Natural killer cell (primary cell): ENCODE measurements around the gene NOP14. TPM values are rescaled to one million over a fixed set of nuclear protein-coding genes. Genes with fewer than 3 reads are reported as not detected.

Experiments used
- ATAC-seq, 3 donors: fragments of 150-1000 bp in 2 of 3; fragments of 200-7000 bp in 1 of 3; cut with Tn5 transposase; 1 replicate in 1 of 3; 2 replicates in 2 of 3; pipeline ENCODE4 v1.10.0; 2021; ENCODE audit warnings: mild to moderate bottlenecking in 2 of 3, moderate library complexity in 2 of 3
- DNase-seq, 2 donors: peaks; one replicate each; pipeline versions ENCODE4 v3.0.0 to v3.0.0-alpha.2; 2013 to 2021; ENCODE audit warnings: mixed read lengths in 1 of 2
- H3K27ac ChIP-seq: one replicate; pipeline ENCODE4 v1.5.1; 2013; ENCODE audit warnings: mild to moderate bottlenecking, low read length
- H3K27me3 ChIP-seq: one replicate; pipeline ENCODE4 v1.6.1; 2013; ENCODE audit warnings: low read length; ENCODE audit not compliant: control insufficient read depth, insufficient read depth
- H3K36me3 ChIP-seq: one replicate; pipeline ENCODE4 v1.6.1; 2013; ENCODE audit warnings: low read length; ENCODE audit not compliant: control insufficient read depth, insufficient read depth
- H3K4me1 ChIP-seq: one replicate; pipeline ENCODE4 v1.6.1; 2013; ENCODE audit warnings: low read length; ENCODE audit not compliant: control insufficient read depth, insufficient read depth
- H3K4me3 ChIP-seq: one replicate; pipeline ENCODE4 v1.5.1; 2013; ENCODE audit warnings: low read length
- H3K9me3 ChIP-seq: one replicate; pipeline ENCODE4 v1.6.1; 2013; ENCODE audit warnings: low read length; ENCODE audit not compliant: control insufficient read depth, insufficient read depth
- H3K27ac Mint-ChIP-seq, 2 donors: one replicate each; pipeline ENCODE4 v1.8.0; 2022; ENCODE audit warnings: mild to moderate bottlenecking in 2 of 2, mixed read lengths in 2 of 2, moderate library complexity in 1 of 2
- H3K27me3 Mint-ChIP-seq, 2 donors: one replicate each; pipeline ENCODE4 v1.8.0; 2022; ENCODE audit warnings: low read depth in 2 of 2, mixed read lengths in 2 of 2
- H3K36me3 Mint-ChIP-seq: one replicate; pipeline ENCODE4 v1.8.0; 2022; ENCODE audit warnings: mixed read lengths
- H3K4me1 Mint-ChIP-seq, 2 donors: one replicate each; pipeline ENCODE4 v1.8.0; 2022; ENCODE audit warnings: mixed read lengths in 2 of 2
- H3K4me3 Mint-ChIP-seq: one replicate; pipeline ENCODE4 v1.8.0; 2022; ENCODE audit warnings: mild to moderate bottlenecking, moderate library complexity, mixed read lengths
- H3K9me3 Mint-ChIP-seq, 2 donors: one replicate each; pipeline ENCODE4 v1.8.0; 2022; ENCODE audit warnings: mixed read lengths in 2 of 2
- CTCF ChIP-seq: fragments of 200-600 bp; IDR thresholded peaks from one replicate; pipeline ENCODE4 v1.8.0; 2022; ENCODE audit warnings: antibody characterized with exemption
- WGBS: methylation state at CpG from one replicate; pipeline ENCODE4 v1.1.7; 2013; ENCODE audit warnings: missing lambda C conversion rate; ENCODE audit not compliant: insufficient coverage; 5-methylcytosine and 5-hydroxymethylcytosine counted together
- intact Hi-C: fragments of 100-400 bp; cut with micrococcal nuclease; formaldehyde crosslinking; loops from one replicate; pipeline ENCODE4 v1.14.2; 2022
- total RNA-seq, 4 donors: library from RNA; stranded (reverse); fragments of 120-200 nt in 1 of 4; gene quantifications; one replicate each; pipeline versions ENCODE4 v1.2.3 to v1.2.4, GENCODE V29; 2013 to 2022

Gene NOP14
- total RNA-seq, 3 donors from 2014 or later (not counting 1 experiment from before 2014, with no cell fraction given): 20.9 to 25.0 (median 21.1) TPM

- 94% methylated on average over 5 of the region's 5 CpGs for WGBS
- peaks cover 15% of the 10 kb centered on the region for H3K36me3 Mint-ChIP-seq
- H3K4me3 ChIP-seq: no peak overlapping the region
- H3K4me3 Mint-ChIP-seq: no peak overlapping the region
- H3K4me1 Mint-ChIP-seq: peaks cover 14 to 16% of the 10 kb centered on the region in 2 donors
- no peaks in the 10 kb centered on the region for H3K9me3 Mint-ChIP-seq
- no peak overlapping the region for H3K27ac ChIP-seq
- DNase-seq (no peak), ATAC-seq (no peak)
- H3K4me1 ChIP-seq: no peaks in the 10 kb centered on the region
- no peak overlapping the region for H3K27ac Mint-ChIP-seq
- no peaks in the 10 kb centered on the region for H3K27me3 ChIP-seq
- H3K27me3 Mint-ChIP-seq: no peaks in the 10 kb centered on the region
- no peaks in the 10 kb centered on the region for H3K9me3 ChIP-seq
- TF ChIP-seq CTCF: no peak
- intact Hi-C loops: no loop called here
- peaks cover 45% of the 10 kb centered on the region for H3K36me3 ChIP-seq
Observed at GRCh38 chr4:2893772-2894171, 69.4 kb downstream of the NOP14 start.

- H3K27ac Mint-ChIP-seq: peak overlapping the region; percentile 43 to 82
- TF ChIP-seq CTCF: no peak
- H3K36me3 ChIP-seq: peaks cover 42% of the 10 kb centered on the region
Observed at GRCh38 chr4:2891294-2891693, 71.9 kb downstream of the NOP14 start.

GRCh38 chr4:2888886-2889285 is 74.3 kb downstream of the NOP14 start:
- TF ChIP-seq CTCF: no peak
- H3K9me3 ChIP-seq: no peaks in the 10 kb centered on the region
- ATAC-seq: no peak
- H3K27ac ChIP-seq: no peak overlapping the region
- Mint-ChIP-seq H3K27me3 (no peaks in the 10 kb centered on the region), H3K4me1 (peaks cover 25 to 34% of the 10 kb centered on the region in 2 donors), H3K4me3 (no peak overlapping the region), H3K36me3 (peaks cover 21% of the 10 kb centered on the region), H3K27ac (peak overlapping the region; percentile 45 to 51), H3K9me3 (no peaks in the 10 kb centered on the region)
- intact Hi-C loops: no loop called here
- H3K4me1 ChIP-seq: no peaks in the 10 kb centered on the region
- H3K27me3 ChIP-seq: no peaks in the 10 kb centered on the region
- H3K4me3 ChIP-seq: no peak overlapping the region
- DNase-seq: no peak
- 86% methylated on average over 2 of the region's 3 CpGs for WGBS
- H3K36me3 ChIP-seq: peaks cover 45% of the 10 kb centered on the region

More at GRCh38 chr4:2891294-2891693, 71.9 kb downstream of the NOP14 start:
- DNase-seq (no peak), ATAC-seq (no peak)
- WGBS: 95% methylated on average over 5 of the region's 5 CpGs
- peaks cover 15% of the 10 kb centered on the region for H3K36me3 Mint-ChIP-seq
- Histone ChIP-seq H3K4me3 (no peak overlapping the region), H3K9me3 (no peaks in the 10 kb centered on the region), H3K27me3 (no peaks in the 10 kb centered on the region), H3K27ac (no peak overlapping the region), H3K4me1 (no peaks in the 10 kb centered on the region)
- H3K4me3 Mint-ChIP-seq: no peak overlapping the region
- H3K9me3 Mint-ChIP-seq: no peaks in the 10 kb centered on the region
- intact Hi-C loops: no loop called here
- H3K4me1 Mint-ChIP-seq: peaks cover 20 to 29% of the 10 kb centered on the region in 2 donors
- H3K27me3 Mint-ChIP-seq: no peaks in the 10 kb centered on the region

Other genes starting within 250 kb of the NOP14 start
- 10 to 100 TPM; 35.6 to 53.9 (median 41.6) TPM for gene TNIP2, start 207.1 kb downstream of the NOP14 start, total RNA-seq
- 100 to 1,000 TPM; 213 to 283 (median 221) TPM for gene SH3BP2, start 170.3 kb downstream of the NOP14 start, total RNA-seq
- 100 to 1,000 TPM; 383 to 465 (median 452) TPM for gene ADD1, start 119.6 kb downstream of the NOP14 start, total RNA-seq
- gene GRK4, start 165 bp upstream of the NOP14 start, total RNA-seq: 1 to 10 TPM; 2.0 to 6.4 (median 5.1) TPM
- not detected for gene HTT-AS, start 111.1 kb upstream of the NOP14 start, total RNA-seq
- 100 to 1,000 TPM; 132 to 175 (median 165) TPM for gene HTT, start 111.3 kb upstream of the NOP14 start, total RNA-seq